ENCODE data around the gene KDM5C.

GRCh38 chrX:53251307-53251706 is 26.3 kb upstream of the KDM5C start:
- TF ChIP-seq RAD21 (IDR thresholded peaks at IDR 0.05; ENCODE audit: low read depth) (no peak), CREB1 (IDR thresholded peaks at IDR 0.05; ENCODE audit: low read depth) (no peak), TEAD4 (IDR thresholded peaks at IDR 0.05) (no peak), YY1 (IDR thresholded peaks at IDR 0.05; ENCODE audit: low read depth) (no peak), REST (IDR thresholded peaks at IDR 0.05; ENCODE audit: low read depth) (no peak), CEBPB (IDR thresholded peaks at IDR 0.05) (no peak), TCF12 (IDR thresholded peaks at IDR 0.05; ENCODE audit: low read depth) (no peak), TAF1 (IDR thresholded peaks at IDR 0.05; ENCODE audit: low read depth) (no peak), EP300 (IDR thresholded peaks at IDR 0.05; ENCODE audit: borderline replicate concordance) (no peak)
- TF ChIP-seq, protein P1, sequence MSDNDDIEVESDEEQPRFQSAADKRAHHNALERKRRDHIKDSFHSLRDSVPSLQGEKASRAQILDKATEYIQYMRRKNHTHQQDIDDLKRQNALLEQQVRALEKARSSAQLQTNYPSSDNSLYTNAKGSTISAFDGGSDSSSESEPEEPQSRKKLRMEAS (IDR thresholded peaks at IDR 0.05), result no peak
